NCI-H2029 (cell line): ENCODE data around the gene SLC25A21.
"Not testable (repeated sequence)": the region's sequence is repeated elsewhere in the genome, so short reads cannot be mapped to it uniquely, and the experiment has no call there.

Experiments used
- DNase-seq: peaks from one replicate; lab custom pipeline; 2025; lab: John Stamatoyannopoulos, UW

Gene SLC25A21

GRCh38 chr14:36866867-36867266 is 305.5 kb downstream of the SLC25A21 start:
- DNase-seq = no peak

DNA sequence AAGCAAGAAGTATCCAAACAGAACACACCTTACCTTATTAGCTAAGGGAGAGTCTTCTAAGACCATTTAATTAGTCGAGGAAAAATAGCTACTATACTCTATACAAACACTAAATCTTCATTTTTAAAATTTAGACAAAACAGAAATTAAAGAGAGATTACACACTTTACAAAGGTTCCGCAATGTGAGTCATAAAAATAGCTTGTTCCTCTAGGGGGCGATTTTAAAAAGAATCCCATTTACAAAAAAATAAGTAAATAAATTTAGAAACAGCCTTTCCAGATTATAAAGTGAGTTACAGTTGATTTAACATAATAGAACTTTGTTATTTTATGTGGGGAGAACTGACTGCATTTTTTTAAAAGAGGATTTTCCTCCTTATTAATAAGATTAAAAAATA is 309.1 kb downstream of the SLC25A21 start:
- DNase-seq = no peak

GRCh38 chr14:36862237-36862636 is 310.2 kb downstream of the SLC25A21 start:
- not testable (repeated sequence) for DNase-seq

GRCh38 chr14:36860831-36861230 is 311.6 kb downstream of the SLC25A21 start:
- no peak for DNase-seq

- no peak for DNase-seq
Measured at GRCh38 chr14:36859119-36859518, 313.3 kb downstream of the SLC25A21 start.

DNA sequence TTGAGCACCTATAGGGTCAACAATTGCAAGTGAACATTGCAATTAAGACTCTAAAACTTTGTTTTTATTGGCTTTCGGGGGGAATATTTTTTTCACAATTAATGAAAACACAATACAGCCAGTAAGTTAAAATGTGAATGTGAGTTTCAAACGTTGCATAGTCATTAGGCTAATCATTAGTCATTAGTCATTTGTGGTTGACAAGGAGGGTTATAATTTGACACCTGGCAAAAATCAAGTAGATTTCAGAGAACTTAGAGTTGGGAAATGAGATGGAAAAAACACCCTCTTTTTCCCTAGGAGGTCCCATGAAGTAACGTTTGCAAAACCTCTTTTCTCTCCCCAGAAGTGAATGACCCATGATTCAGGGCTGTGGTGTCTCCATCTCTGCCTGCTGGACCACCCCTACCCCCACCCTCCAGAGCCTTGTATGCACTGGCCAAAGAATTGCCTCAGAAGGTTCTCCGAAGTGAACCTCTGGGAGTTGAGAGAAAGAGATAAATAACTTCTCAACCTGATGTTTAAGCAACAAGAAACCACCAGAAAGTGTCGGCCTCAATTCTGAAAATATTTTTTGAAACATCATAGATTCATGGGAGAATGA is 314.5 kb downstream of the SLC25A21 start:
- no peak for DNase-seq

- DNase-seq = peak; percentile 75
Measured at GRCh38 chr14:36857136-36857535, 315.3 kb downstream of the SLC25A21 start.

- peak; percentile 98 for DNase-seq
Measured at GRCh38 chr14:36856095-36856878, 316.1 kb downstream of the SLC25A21 start.

GRCh38 chr14:36855396-36855795 is 317.0 kb downstream of the SLC25A21 start:
- no peak for DNase-seq

GRCh38 chr14:36852981-36853691 is 319.3 kb downstream of the SLC25A21 start:
- no peak for DNase-seq

DNA sequence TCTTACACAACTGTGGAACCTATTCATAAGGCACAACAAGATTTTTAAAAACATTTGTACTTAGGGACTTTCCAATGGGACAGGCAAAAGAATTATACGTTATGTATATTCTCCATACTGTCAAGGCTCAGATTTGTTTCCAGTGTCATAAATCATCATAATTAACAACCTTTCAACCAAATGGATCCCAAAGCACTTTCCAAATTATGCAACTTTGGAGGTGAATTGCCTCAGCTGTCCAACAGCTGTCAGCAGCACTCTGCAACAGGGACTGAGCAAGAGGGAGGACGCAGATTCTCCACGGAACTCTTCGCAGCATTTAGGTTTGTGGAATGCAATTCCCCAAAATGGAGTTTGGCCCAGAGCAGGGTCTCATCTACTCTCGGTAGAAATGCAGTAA is 324.2 kb downstream of the SLC25A21 start:
- DNase-seq = no peak

- no peak for DNase-seq
Measured at GRCh38 chr14:36847366-36847765, 325.0 kb downstream of the SLC25A21 start.

- DNase-seq = no peak
Measured at GRCh38 chr14:36845356-36846012, 326.9 kb downstream of the SLC25A21 start.

- no peak for DNase-seq
Measured at GRCh38 chr14:36844443-36845195, 327.8 kb downstream of the SLC25A21 start.

- no peak for DNase-seq
Measured at GRCh38 chr14:36843410-36843809, 329.0 kb downstream of the SLC25A21 start.

- peak; percentile 56 for DNase-seq
Measured at GRCh38 chr14:36835128-36835527, 337.3 kb downstream of the SLC25A21 start.

- no peak for DNase-seq
Measured at GRCh38 chr14:36834293-36834692, 338.1 kb downstream of the SLC25A21 start.

- peak; percentile 83 for DNase-seq
Measured at GRCh38 chr14:36829547-36829946, 342.9 kb downstream of the SLC25A21 start.

- DNase-seq = no peak
Measured at GRCh38 chr14:36827861-36828260, 344.5 kb downstream of the SLC25A21 start.

GRCh38 chr14:36826614-36827013 is 345.8 kb downstream of the SLC25A21 start:
- DNase-seq = no peak

DNA sequence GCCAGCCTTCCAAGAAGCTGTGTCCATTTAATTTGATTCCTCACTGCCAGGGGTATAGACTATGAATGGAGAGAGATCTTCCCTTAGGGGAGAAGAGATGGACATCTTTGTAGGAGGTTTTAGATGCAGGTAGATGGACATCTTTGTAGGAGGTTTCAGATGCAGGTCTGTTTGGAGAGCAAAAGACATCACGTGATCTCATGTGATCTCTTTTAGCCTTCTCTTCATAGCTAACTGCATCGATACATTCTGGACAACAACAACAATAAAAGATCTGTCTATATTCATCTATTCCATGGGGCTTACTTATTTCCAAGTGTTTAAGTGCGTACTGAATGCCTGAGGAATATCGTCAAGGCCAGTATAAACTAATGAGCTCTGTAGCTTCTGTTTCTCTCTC is 347.6 kb downstream of the SLC25A21 start:
- DNase-seq = no peak

GRCh38 chr14:36823651-36824050 is 348.8 kb downstream of the SLC25A21 start:
- DNase-seq = no peak
